Hepatocyte (in vitro differentiated cells): Measurements from ENCODE around the gene MLIP.

Experiments
- EZH2 ChIP-seq: fragments of 200-600 bp; sonication (generic); IDR thresholded peaks from 2 replicates; pipeline ENCODE4 v1.6.1; 2016; ENCODE audit warnings: antibody characterized with exemption, mild to moderate bottlenecking, borderline replicate concordance
- EZH2phosphoT487 ChIP-seq: fragments of 200-600 bp; sonication (generic); IDR thresholded peaks from one replicate; pipeline ENCODE4 v1.6.1; 2018; ENCODE audit warnings: antibody characterized with exemption, mild to moderate bottlenecking, low read depth, moderate library complexity; ENCODE audit not compliant: unreplicated experiment, severe bottlenecking
- TF ChIP-seq, protein P1 (sequence below): fragments of 200-600 bp; sonication (generic); IDR thresholded peaks from 2 replicates; pipeline ENCODE4 v1.5.1; 2016; ENCODE audit warnings: antibody characterized with exemption, mild to moderate bottlenecking; ENCODE audit not compliant: poor library complexity

- TF ChIP-seq, protein P1, sequence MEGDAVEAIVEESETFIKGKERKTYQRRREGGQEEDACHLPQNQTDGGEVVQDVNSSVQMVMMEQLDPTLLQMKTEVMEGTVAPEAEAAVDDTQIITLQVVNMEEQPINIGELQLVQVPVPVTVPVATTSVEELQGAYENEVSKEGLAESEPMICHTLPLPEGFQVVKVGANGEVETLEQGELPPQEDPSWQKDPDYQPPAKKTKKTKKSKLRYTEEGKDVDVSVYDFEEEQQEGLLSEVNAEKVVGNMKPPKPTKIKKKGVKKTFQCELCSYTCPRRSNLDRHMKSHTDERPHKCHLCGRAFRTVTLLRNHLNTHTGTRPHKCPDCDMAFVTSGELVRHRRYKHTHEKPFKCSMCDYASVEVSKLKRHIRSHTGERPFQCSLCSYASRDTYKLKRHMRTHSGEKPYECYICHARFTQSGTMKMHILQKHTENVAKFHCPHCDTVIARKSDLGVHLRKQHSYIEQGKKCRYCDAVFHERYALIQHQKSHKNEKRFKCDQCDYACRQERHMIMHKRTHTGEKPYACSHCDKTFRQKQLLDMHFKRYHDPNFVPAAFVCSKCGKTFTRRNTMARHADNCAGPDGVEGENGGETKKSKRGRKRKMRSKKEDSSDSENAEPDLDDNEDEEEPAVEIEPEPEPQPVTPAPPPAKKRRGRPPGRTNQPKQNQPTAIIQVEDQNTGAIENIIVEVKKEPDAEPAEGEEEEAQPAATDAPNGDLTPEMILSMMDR, result no peak
- TF ChIP-seq EZH2 (no peak), EZH2phosphoT487 (no peak)
These were observed 41.2 kb upstream of the MLIP start for GRCh38 chr6:54070025-54070424.
